Heart left ventricle (tissue), 13 donors: ENCODE measurements around the gene UST.

Source experiments
- CTCF ChIP-seq, 12 donors: fragments of 200-600 bp; sonication (generic) in 4 of 12; IDR thresholded peaks; one replicate each; pipeline versions ENCODE4 v1.5.0 to v1.8.0; 2018 to 2022; ENCODE audit warnings: antibody characterized with exemption in 12 of 12, mild to moderate bottlenecking in 5 of 12
- POLR2A ChIP-seq, 2 donors: fragments of 450-650 bp; IDR thresholded peaks; one replicate each; pipeline ENCODE4 v1.6.1; 2017; ENCODE audit warnings: antibody characterized with exemption in 2 of 2, mild to moderate bottlenecking in 2 of 2, moderate library complexity in 2 of 2
- donor health status: ischemic (EF 13 %, LVEDD 7.1; RV severe dilation, severe dysfunction).
- donor health status: DM: no; HTN: yes; CAD: no.
- donor health status: DM: no; HTN: no; CAD: no.
- donor health status: ischemic (EF 25% LVEDD 6.9; RV normal size, moderate dysfunction).
- donor health status: ischemic (EF 25% LVEDD 5.7; RV mildly dilated, moderate dysfunction).
- donor health status: ischemic (EF 35%, LVEDD 5.7; RV mildly dilated, moderate dysfunction).
- donor health status: nonischemic (EF 11% LVEDD 7.7; RV severe dilation, severe dysfunction).
- donor health status: DM: yes; HTN: yes; CAD: no.
- donor health status: PGD.
- donor health status: ischemic (EF 29% LVEDD 5.4; RV normal size, mild dysfunction).
- donor health status: nonischemic (EF 23%, LVEDD 6.1; RV moderate dilation, normal function).

- no peak for TF ChIP-seq CTCF (IDR thresholded peaks at IDR 0.05)
- TF ChIP-seq POLR2A (IDR thresholded peaks at IDR 0.05): no peak
Measured at GRCh38 chr6:148750838-148751792, 4.3 kb downstream of the UST start.
